H1 (cell line): ENCODE results near the gene SLC17A8.

Experiments
- ASH2L ChIP-seq: fragments of 200-600, 300-600 bp; sonication (generic); IDR thresholded peaks from one replicate; pipeline ENCODE4 v1.7.1; 2017; ENCODE audit warnings: low read length
- BRCA1 ChIP-seq: IDR thresholded peaks from 2 replicates; pipeline ENCODE4 v1.6.1; 2012; ENCODE audit warnings: low read depth, low read length, improper control_type of control experiment
- CBX5 ChIP-seq: fragments of 300-800, 300-1000 bp; sonication (generic); IDR thresholded peaks from 2 replicates; pipeline ENCODE4 v1.7.1; 2016; ENCODE audit warnings: antibody characterized with exemption, low read length, low read depth
- CREB1 ChIP-seq: IDR thresholded peaks from 2 replicates; pipeline ENCODE4 v1.6.1; 2012; ENCODE audit warnings: inconsistent platforms
- CTCF ChIP-seq, 3 experiments: IDR thresholded peaks; 1 replicate in 2 of 3; 2 replicates in 1 of 3; pipeline versions ENCODE4 v1.5.1 to v1.6.1; 2011; ENCODE audit warnings: low read length in 3 of 3, mild to moderate bottlenecking in 3 of 3, inconsistent platforms in 2 of 3, low read depth in 1 of 3, moderate library complexity in 1 of 3; ENCODE audit not compliant: insufficient read depth in 1 of 3; ENCODE audit errors: control extremely low read depth in 1 of 3
- EZH2 ChIP-seq: fragments of 200-600 bp; sonication (generic); IDR thresholded peaks from 2 replicates; pipeline ENCODE4 v1.7.1; 2012; ENCODE audit warnings: low read depth, mild to moderate bottlenecking, moderate library complexity, low read length, inconsistent platforms; ENCODE audit not compliant: severe bottlenecking
- FOSL1 ChIP-seq: IDR thresholded peaks from 2 replicates; pipeline ENCODE4 v1.6.1; 2011; ENCODE audit warnings: mild to moderate bottlenecking, low read depth, low read length, moderate library complexity; ENCODE audit not compliant: insufficient read depth
- MAX ChIP-seq: IDR thresholded peaks from 2 replicates; pipeline ENCODE4 v1.6.1; 2012; ENCODE audit warnings: inconsistent platforms
- POLR2A ChIP-seq, 2 experiments: IDR thresholded peaks; 1 replicate in 1 of 2; 2 replicates in 1 of 2; pipeline ENCODE4 v1.6.1; 2011; ENCODE audit warnings: low read depth in 2 of 2, low read length in 2 of 2, mild to moderate bottlenecking in 2 of 2; ENCODE audit errors: control extremely low read depth in 1 of 2
- POLR2AphosphoS5 ChIP-seq: IDR thresholded peaks from 2 replicates; pipeline ENCODE4 v1.6.1; 2011; ENCODE audit warnings: low read depth, low read length
- SP4 ChIP-seq: IDR thresholded peaks from 2 replicates; pipeline ENCODE4 v1.6.1; 2012; ENCODE audit warnings: low read length, inconsistent platforms
- TAF1 ChIP-seq: IDR thresholded peaks from 2 replicates; pipeline ENCODE4 v1.6.1; 2011; ENCODE audit warnings: mild to moderate bottlenecking, low read depth, low read length
- USF2 ChIP-seq: IDR thresholded peaks from 2 replicates; pipeline ENCODE4 v1.6.1; 2011; ENCODE audit warnings: low read length, improper control_type of control experiment

- TF ChIP-seq CBX5 (no peak), POLR2A (IDR thresholded peaks at IDR 0.05; ENCODE audit: control extremely low read depth in 1 of 2, low read depth in 2 of 2, low read length in 2 of 2) (no peak), TAF1 (no peak), BRCA1 (no peak), CTCF (IDR thresholded peaks at IDR 0.05; ENCODE audit: control extremely low read depth in 1 of 3, insufficient read depth in 1 of 3, low read depth in 1 of 3, low read length in 3 of 3) (no peak), POLR2AphosphoS5 (no peak), CREB1 (no peak), EZH2 (no peak), SP4 (no peak), ASH2L (no peak), FOSL1 (no peak), MAX (no peak), USF2 (no peak)
Measured at GRCh38 chr12:100464529-100464928, 107.7 kb downstream of the SLC17A8 start.
